Esophagus muscularis mucosa (tissue), 4 donors: ENCODE data around the gene ARHGAP9. TPM values are rescaled to one million over a fixed set of nuclear protein-coding genes. Genes with fewer than 3 reads are reported as not detected.

Experiments used
- DNase-seq: peaks from one replicate; pipeline ENCODE4 v3.0.0-alpha.2; 2017; ENCODE audit errors: extremely low spot score
- H3K27ac ChIP-seq, 4 donors: fragments of 200-600 bp; sonication (generic); replicated peaks in 1 of 4; 1 replicate in 3 of 4; 2 replicates in 1 of 4; pipeline ENCODE4 v1.5.1; 2016 to 2019; ENCODE audit warnings: mild to moderate bottlenecking in 1 of 4
- H3K27me3 ChIP-seq, 4 donors: fragments of 200-600 bp; sonication (generic); one replicate each; pipeline versions ENCODE4 v1.5.1 to v1.6.0; 2016 to 2019
- H3K36me3 ChIP-seq, 4 donors: fragments of 200-600 bp; sonication (generic); one replicate each; pipeline ENCODE4 v1.5.1; 2016 to 2019
- H3K4me1 ChIP-seq, 4 donors: fragments of 200-600 bp; sonication (generic); one replicate each; pipeline ENCODE4 v1.5.1; 2016 to 2019
- H3K4me3 ChIP-seq, 4 donors: fragments of 200-600 bp; sonication (generic); 1 replicate in 2 of 4; 2 replicates in 2 of 4; pipeline ENCODE4 v1.5.1; 2016 to 2019; ENCODE audit warnings: mild to moderate bottlenecking in 4 of 4, moderate library complexity in 1 of 4
- H3K9me3 ChIP-seq, 4 donors: fragments of 200-600 bp; sonication (generic); 1 replicate in 3 of 4; 2 replicates in 1 of 4; pipeline ENCODE4 v1.5.1; 2016 to 2019
- EP300 ChIP-seq: sonication (generic); formaldehyde crosslinking; IDR thresholded peaks from one replicate; pipeline ENCODE4 v1.6.1; 2017; ENCODE audit warnings: antibody characterized with exemption
- POLR2A ChIP-seq: fragments of 450-650 bp; IDR thresholded peaks from one replicate; pipeline ENCODE4 v1.6.1; 2017; ENCODE audit warnings: antibody characterized with exemption, moderate library complexity, mild to moderate bottlenecking, low read depth
- POLR2AphosphoS5 ChIP-seq, 2 donors: sonication (generic); formaldehyde crosslinking; IDR thresholded peaks; one replicate each; pipeline ENCODE4 v1.6.1; 2017; ENCODE audit warnings: antibody characterized with exemption in 2 of 2
- WGBS: methylation state at CpG from one replicate; pipeline ENCODE4 v1.1.5; 2018; 5-methylcytosine and 5-hydroxymethylcytosine counted together
- intact Hi-C: fragments of 100-400 bp; cut with DNase I; formaldehyde crosslinking; loops from one replicate; pipeline ENCODE4 v1.15.1; 2023
- total RNA-seq, 4 donors: library from RNA; depleted of rRNA; stranded (reverse); fragments of >200 nt; gene quantifications; one replicate each; pipeline versions ENCODE4 v1.1.0 to v1.2.1, GENCODE V29; 2016
- TF ChIP-seq, protein P1 (sequence below), 3 experiments: fragments of 200-600 bp in 2 of 3; fragments of 450-650 bp in 1 of 3; sonication (generic) in 2 of 3; IDR thresholded peaks; one replicate each; pipeline ENCODE4 v1.5.1; 2017 to 2019; ENCODE audit warnings: antibody characterized with exemption in 3 of 3, mild to moderate bottlenecking in 2 of 3, moderate library complexity in 1 of 3

Gene ARHGAP9
- total RNA-seq, 4 donors from 2014 or later, result 6.0 to 12.9 (median 8.8) TPM

DNA sequence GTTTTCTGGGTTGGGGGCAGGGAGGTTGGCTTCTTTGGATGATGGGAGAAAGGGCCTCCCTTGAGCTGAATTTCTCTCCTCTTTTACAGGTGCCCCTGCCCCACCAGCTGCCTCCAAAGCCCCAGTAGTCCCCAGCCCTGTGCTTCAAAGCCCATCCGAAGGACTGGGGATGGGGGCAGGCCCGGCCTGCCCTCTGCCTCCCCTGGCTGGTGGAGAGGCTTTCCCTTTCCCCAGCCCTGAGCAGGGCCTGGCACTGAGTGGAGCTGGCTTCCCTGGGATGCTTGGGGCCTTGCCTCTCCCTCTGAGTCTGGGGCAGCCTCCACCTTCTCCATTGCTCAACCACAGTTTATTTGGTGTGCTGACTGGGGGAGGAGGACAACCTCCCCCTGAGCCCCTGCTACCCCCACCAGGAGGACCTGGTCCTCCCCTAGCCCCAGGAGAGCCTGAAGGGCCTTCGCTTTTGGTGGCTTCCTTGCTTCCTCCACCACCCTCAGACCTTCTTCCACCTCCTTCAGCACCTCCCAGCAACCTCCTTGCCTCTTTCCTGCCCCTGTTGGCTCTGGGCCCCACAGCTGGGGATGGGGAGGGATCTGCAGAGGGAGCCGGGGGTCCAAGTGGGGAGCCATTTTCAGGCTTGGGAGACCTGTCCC lies 46.9 kb upstream of the ARHGAP9 start:
- Histone ChIP-seq H3K4me3 (no peak overlapping the region), H3K9me3 (no peaks in the 10 kb centered on the region), H3K27ac (peak overlapping the region in 2 of 4 donors; percentile 28 to 42), H3K27me3 (no peaks in the 10 kb centered on the region), H3K36me3 (peaks cover 52 to 77% (median 75%) of the 10 kb centered on the region in 4 donors), H3K4me1 (peaks cover 20 to 55% (median 41%) of the 10 kb centered on the region in 4 donors)
- 68% methylated on average over 2 of the region's 4 CpGs for WGBS
- no peak for DNase-seq
- intact Hi-C loops, result no loop called here
- TF ChIP-seq POLR2AphosphoS5 (IDR thresholded peaks at IDR 0.05) (no peak), EP300 (no peak), POLR2A (no peak)
- TF ChIP-seq, protein P1, sequence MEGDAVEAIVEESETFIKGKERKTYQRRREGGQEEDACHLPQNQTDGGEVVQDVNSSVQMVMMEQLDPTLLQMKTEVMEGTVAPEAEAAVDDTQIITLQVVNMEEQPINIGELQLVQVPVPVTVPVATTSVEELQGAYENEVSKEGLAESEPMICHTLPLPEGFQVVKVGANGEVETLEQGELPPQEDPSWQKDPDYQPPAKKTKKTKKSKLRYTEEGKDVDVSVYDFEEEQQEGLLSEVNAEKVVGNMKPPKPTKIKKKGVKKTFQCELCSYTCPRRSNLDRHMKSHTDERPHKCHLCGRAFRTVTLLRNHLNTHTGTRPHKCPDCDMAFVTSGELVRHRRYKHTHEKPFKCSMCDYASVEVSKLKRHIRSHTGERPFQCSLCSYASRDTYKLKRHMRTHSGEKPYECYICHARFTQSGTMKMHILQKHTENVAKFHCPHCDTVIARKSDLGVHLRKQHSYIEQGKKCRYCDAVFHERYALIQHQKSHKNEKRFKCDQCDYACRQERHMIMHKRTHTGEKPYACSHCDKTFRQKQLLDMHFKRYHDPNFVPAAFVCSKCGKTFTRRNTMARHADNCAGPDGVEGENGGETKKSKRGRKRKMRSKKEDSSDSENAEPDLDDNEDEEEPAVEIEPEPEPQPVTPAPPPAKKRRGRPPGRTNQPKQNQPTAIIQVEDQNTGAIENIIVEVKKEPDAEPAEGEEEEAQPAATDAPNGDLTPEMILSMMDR (IDR thresholded peaks at IDR 0.05), result no peak

DNA sequence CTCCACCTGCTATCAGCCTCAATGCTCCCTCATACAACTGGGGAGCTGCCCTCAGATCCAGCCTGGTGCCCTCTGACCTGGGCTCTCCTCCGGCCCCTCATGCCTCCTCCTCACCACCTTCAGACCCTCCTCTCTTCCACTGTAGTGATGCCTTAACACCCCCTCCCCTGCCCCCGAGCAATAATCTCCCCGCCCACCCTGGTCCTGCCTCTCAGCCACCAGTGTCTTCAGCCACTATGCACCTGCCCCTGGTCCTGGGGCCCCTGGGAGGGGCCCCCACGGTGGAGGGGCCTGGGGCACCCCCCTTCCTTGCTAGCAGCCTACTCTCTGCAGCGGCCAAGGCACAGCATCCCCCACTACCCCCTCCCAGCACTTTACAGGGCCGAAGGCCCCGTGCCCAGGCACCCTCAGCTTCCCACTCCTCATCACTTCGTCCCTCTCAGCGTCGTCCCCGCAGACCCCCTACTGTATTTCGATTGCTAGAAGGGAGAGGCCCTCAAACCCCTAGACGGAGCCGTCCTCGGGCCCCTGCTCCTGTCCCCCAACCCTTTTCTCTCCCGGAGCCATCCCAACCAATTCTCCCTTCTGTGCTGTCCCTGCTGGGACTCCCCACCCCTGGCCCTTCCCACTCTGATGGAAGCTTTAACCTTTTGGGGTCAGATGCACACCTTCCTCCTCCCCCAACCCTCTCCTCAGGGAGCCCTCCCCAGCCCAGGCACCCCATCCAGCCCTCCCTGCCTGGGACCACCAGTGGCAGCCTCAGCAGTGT lies 46.1 kb upstream of the ARHGAP9 start:
- no peaks in the 10 kb centered on the region for H3K9me3 ChIP-seq
- intact Hi-C loops, result no loop called here
- H3K27me3 ChIP-seq, result no peaks in the 10 kb centered on the region
- no peak for DNase-seq
- peak overlapping the region in 2 of 4 donors; percentile 42 to 95 for H3K27ac ChIP-seq
- H3K4me3 ChIP-seq, result no peak overlapping the region
- WGBS, result 77% methylated on average over 16 of the region's 16 CpGs
- TF ChIP-seq POLR2A (no peak), EP300 (no peak), POLR2AphosphoS5 (IDR thresholded peaks at IDR 0.05) (no peak)
- TF ChIP-seq, protein P1 (IDR thresholded peaks at IDR 0.05), result no peak
- H3K4me1 ChIP-seq, result peaks cover 28 to 63% (median 49%) of the 10 kb centered on the region in 4 donors
- peaks cover 44 to 69% (median 67%) of the 10 kb centered on the region in 4 donors for H3K36me3 ChIP-seq

DNA sequence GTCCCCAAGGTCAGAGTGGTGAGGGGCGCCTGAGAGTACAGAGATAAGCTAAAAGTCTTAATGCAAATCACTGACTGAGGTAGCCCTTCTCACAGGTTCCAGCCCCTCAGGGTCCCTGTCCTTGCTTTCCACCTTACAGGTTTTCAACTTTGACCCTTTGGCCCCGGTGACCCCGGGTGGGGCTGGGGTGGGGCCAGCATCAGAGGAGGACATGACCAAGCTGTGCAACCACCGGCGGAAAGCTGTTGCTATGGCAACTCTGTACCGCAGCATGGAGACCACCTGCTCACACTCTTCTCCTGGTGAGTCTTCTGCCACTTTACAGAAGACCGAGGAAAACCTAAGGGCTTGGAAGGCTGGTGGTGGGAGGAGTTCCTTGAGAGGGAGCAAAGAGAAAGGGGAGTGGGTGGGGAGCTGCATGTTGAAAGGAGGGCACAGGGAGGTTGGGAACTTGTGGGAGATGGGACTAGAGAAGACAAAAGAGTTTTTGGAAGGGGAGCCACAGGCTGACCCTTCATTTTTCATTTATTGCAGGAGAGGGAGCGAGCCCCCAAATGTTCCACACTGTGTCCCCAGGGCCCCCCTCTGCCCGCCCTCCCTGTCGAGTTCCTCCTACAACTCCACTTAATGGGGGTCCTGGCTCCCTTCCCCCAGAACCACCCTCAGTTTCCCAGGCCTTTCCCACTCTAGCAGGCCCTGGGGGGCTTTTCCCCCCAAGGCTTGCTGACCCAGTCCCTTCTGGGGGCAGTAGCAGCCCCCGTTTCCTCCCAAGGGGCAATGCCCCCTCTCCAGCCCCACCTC lies 45.3 kb upstream of the ARHGAP9 start:
- H3K36me3 ChIP-seq, result peaks cover 37 to 61% (median 59%) of the 10 kb centered on the region in 4 donors
- peak overlapping the region in 1 of 4 donors; percentile 81 for H3K4me3 ChIP-seq
- H3K9me3 ChIP-seq, result no peaks in the 10 kb centered on the region
- no peak for DNase-seq
- TF ChIP-seq, protein P1 (IDR thresholded peaks at IDR 0.05), result no peak
- TF ChIP-seq POLR2AphosphoS5 (IDR thresholded peaks at IDR 0.05), result no peak
- TF ChIP-seq POLR2A, result no peak
- TF ChIP-seq EP300, result no peak
- H3K4me1 ChIP-seq, result peaks cover 28 to 62% (median 50%) of the 10 kb centered on the region in 4 donors
- intact Hi-C loops, result no loop called here
- WGBS, result 60% methylated on average over 9 of the region's 11 CpGs
- H3K27me3 ChIP-seq, result no peaks in the 10 kb centered on the region
- peak overlapping the region; percentile 95 to 99 (median 98) for H3K27ac ChIP-seq

DNA sequence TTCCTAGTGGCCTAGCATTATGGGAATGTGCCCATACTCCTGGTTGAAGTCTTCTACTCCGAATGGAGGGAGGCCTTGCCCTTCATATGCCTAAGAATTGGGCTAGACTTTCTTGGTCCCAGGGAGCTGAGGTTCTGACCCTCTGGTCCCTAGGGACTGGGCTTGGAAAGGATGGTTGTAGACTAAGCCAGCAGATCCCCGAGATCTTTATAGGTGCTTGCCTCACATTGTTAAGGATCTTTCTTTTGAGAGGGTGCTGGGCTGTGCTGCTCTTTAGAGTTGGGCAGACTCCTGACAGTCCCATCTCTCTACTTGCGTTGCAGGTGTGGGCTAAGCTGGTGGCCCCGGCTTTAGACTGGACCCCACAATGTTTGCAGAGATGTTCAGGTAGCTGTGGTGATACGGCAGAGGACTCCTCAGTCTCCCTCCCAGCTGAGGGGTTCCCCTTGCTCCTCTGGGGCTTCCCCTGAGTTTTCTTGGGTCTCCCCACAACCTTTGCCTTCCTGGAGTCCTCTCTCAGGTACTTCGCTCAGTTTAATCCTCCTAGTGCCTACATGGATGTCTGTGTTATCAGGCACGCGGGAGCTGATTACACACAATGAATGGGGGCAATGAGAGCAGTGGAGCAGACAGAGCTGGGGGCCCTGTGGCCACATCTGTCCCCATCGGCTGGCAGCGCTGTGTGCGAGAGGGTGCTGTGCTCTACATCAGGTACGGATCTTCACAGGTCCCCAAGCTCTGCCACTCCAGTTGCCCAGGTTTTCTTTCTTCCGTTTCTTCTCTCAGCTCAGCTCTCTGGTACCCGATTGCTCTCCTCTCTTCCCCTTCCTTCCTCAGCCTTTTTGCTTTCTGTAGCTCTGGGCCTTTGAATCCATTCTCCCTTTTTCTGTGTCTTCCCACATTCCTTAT lies 44.3 kb upstream of the ARHGAP9 start:
- Histone ChIP-seq H3K9me3 (no peaks in the 10 kb centered on the region), H3K27ac (peak overlapping the region; percentile 95 to 99 (median 98)), H3K36me3 (peaks cover 26 to 51% (median 49%) of the 10 kb centered on the region in 4 donors), H3K4me1 (peaks cover 36 to 58% (median 57%) of the 10 kb centered on the region in 4 donors), H3K4me3 (peak overlapping the region; percentile 78 to 95 (median 84)), H3K27me3 (no peaks in the 10 kb centered on the region)
- no peak for DNase-seq
- WGBS, result 72% methylated on average over 12 of the region's 14 CpGs
- intact Hi-C loops, result no loop called here
- TF ChIP-seq POLR2AphosphoS5 (IDR thresholded peaks at IDR 0.05), result no peak
- TF ChIP-seq POLR2A, result no peak
- TF ChIP-seq, protein P1 (IDR thresholded peaks at IDR 0.05), result no peak
- TF ChIP-seq EP300, result no peak
